Measurements from ENCODE around the gene LDLRAP1.
"Not testable (repeated sequence)": the region's sequence is repeated elsewhere in the genome, so short reads cannot be mapped to it uniquely, and the experiment has no call there.

LDLRAP1 gene

DNA sequence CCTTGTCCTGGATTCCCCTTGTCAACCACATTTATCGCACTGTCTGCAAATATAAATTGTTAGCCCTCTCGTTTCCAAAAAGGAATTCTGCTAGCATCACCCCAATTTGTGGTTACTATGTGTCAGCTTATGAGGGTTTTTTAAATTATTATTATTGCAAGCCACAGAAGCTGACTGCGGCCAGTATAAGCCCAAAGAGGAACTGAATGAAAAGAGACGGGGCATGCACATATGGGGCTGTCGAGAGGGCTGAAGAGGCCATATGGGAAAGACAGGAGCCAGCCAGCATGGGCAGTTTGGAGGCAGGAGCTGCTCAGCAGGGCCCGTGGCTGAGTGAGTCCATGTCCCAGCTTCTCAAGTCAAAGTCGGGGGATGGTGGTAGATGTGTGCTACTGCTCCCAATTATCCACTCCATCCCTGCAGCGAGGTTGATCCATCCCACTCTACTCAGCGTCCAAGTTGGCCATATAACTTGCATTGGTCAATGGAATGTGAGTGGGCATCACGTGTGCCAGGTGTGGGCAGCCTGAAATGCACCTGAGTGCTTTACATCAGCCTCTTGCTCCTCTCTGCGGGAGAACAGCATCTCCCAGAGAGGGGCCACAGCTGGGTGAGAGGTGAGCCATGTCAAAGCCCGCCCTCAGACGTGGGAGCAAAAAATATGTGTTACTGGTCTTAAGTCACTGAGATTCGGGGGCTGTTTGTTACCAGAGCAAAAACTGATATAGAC lies 37.6 kb upstream of the LDLRAP1 start:
- H3K27me3 ChIP-seq, result no peaks in the 10 kb centered on the region
- no peaks in the 10 kb centered on the region for H3K9me3 ChIP-seq (replicated peaks in 1 of 11)
- H3K4me1 ChIP-seq, result peaks cover 26 to 44% (median 37%) of the 10 kb centered on the region in 10 experiments
- peak overlapping the region in 9 of 11 experiments; percentile 1 to 82 (median 44); a peak in 10 of 22 replicates for H3K27ac ChIP-seq
- H3K4me3 ChIP-seq, result peak overlapping the region in 4 of 10 experiments; percentile 7 to 30 (median 17); a peak in 3 of 20 replicates
- peaks cover 9 to 25% (median 11%) of the 10 kb centered on the region in 11 experiments for H3K36me3 ChIP-seq
- H4K20me1 ChIP-seq, result peaks cover 0 to 21% (median 0%) of the 10 kb centered on the region in 11 experiments; a peak in 3 of 22 replicates
- TF ChIP-seq Cebpa-rat (IDR thresholded peaks at IDR 0.05), result no peak
- peak overlapping the region; percentile 52 to 90 (median 84) for H3K4me2 ChIP-seq
- peak overlapping the region in 5 of 11 experiments; percentile 16 to 69 (median 63); a peak in 7 of 22 replicates for H3K9ac ChIP-seq

DNA sequence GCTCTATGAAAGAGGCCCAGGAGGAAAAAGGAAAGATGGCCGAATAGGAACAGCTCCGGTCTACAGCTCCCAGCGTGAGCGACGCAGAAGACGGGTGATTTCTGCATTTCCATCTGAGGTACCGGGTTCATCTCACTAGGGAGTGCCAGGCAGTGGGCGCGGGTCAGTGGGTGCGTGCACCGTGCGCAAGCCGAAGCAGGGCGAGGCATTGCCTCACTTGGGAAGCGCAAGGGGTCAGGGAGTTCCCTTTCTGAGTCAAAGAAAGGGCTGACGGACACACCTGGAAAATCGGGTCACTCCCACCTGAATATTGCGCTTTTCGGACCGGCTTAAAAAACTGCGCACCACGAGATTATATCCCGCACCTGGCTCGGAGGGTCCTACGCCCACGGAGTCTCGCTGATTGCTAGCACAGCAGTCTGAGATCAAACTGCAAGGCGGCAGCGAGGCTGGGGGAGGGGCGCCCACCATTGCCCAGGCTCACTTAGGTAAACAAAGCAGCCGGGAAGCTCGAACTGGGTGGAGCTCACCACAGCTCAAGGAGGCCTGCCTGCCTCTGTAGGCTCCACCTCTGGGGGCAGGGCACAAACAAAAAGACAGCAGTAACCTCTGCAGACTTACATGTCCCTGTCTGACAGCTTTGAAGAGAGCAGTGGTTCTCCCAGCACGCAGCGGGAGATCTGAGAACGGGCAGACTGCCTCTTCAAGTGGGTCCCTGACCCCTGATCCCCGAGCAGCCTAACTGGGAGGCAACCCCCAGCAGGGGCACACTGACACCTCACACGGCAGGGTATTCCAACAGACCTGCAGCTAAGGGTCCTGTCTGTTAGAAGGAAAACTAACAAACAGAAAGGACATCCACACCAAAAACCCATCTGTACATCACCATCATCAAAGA lies 36.6 kb upstream of the LDLRAP1 start:
- Histone ChIP-seq H3K9ac (peak overlapping the region in 1 of 11 experiments; percentile 19; a peak in 2 of 22 replicates), H3K27ac (peak overlapping the region in 4 of 11 experiments; percentile 64 to 82 (median 76); a peak in 6 of 22 replicates), H3K4me1 (peaks cover 26 to 44% (median 37%) of the 10 kb centered on the region in 10 experiments), H3K4me2 (peak overlapping the region in 10 of 11 experiments; percentile 59 to 90 (median 85); a peak in 19 of 22 replicates), H3K36me3 (peaks cover under 1 to 15% (median 2%) of the 10 kb centered on the region in 11 experiments; a peak in 16 of 22 replicates), H4K20me1 (peaks cover 0 to 21% (median 0%) of the 10 kb centered on the region in 11 experiments; a peak in 3 of 22 replicates)
- H3K9me3 ChIP-seq (replicated peaks in 1 of 11); H3K4me3 ChIP-seq; H3K27me3 ChIP-seq: not testable (repeated sequence)

DNA sequence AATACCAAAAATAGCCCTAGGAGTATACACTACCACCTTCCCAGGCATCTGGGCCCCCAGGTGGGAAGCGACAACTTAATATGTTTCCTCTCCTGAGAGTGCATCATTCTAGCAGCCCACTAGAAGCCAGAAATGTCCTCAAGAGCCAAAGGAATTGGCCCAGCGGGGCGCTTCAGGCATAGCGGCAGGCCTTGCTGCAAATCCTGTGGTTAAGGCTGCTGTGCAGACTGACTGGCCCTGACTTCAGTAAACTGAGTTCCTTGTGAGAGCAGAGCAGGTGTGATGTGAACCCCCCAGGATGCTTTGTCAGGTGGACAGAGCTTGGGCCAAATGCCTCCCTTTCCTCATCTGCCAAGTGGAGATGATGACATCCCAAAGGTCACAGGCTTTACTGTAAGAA lies 29.7 kb upstream of the LDLRAP1 start:
- Histone ChIP-seq H3K4me3 (no peak overlapping the region), H3K36me3 (no peaks in the 10 kb centered on the region), H3K27ac (no peak overlapping the region), H3K27me3 (no peaks in the 10 kb centered on the region), H3K4me1 (no peaks in the 10 kb centered on the region), H3K9me3 (replicated peaks in 1 of 11) (peaks cover 0 to 7% (median 3%) of the 10 kb centered on the region in 11 experiments; a peak in 4 of 22 replicates), H3K4me2 (no peak overlapping the region), H4K20me1 (no peaks in the 10 kb centered on the region), H3K9ac (no peak overlapping the region)
- no peak for TF ChIP-seq Cebpa-rat (IDR thresholded peaks at IDR 0.05)

DNA sequence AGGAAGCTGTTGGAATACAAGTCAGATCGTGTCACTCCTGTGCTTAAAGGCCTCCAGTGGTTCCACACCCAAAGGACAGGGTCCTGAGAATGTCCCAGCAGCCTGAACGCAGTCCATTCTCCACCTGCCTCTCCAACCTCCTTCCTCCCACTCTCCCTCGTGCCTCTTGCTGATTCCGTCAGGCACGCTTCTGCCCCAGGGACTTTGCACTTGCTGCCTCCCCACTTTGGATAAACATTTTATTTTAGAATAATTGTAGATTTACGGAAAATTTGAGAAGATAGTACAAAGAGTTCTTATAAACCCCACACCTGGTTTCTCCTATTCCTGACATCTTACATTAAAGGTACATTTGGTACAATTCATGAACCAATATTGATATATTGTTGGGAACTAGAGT lies 28.4 kb upstream of the LDLRAP1 start:
- Histone ChIP-seq H3K9me3 (replicated peaks in 1 of 11) (peaks cover 0 to 7% (median 3%) of the 10 kb centered on the region in 11 experiments; a peak in 4 of 22 replicates), H3K4me3 (no peak overlapping the region), H3K9ac (no peak overlapping the region), H3K27ac (no peak overlapping the region), H3K36me3 (no peaks in the 10 kb centered on the region), H3K4me1 (peaks cover 0 to 11% (median 0%) of the 10 kb centered on the region in 10 experiments; a peak in 6 of 20 replicates), H3K27me3 (no peaks in the 10 kb centered on the region), H4K20me1 (no peaks in the 10 kb centered on the region), H3K4me2 (no peak overlapping the region)
- no peak for TF ChIP-seq Cebpa-rat (IDR thresholded peaks at IDR 0.05)

DNA sequence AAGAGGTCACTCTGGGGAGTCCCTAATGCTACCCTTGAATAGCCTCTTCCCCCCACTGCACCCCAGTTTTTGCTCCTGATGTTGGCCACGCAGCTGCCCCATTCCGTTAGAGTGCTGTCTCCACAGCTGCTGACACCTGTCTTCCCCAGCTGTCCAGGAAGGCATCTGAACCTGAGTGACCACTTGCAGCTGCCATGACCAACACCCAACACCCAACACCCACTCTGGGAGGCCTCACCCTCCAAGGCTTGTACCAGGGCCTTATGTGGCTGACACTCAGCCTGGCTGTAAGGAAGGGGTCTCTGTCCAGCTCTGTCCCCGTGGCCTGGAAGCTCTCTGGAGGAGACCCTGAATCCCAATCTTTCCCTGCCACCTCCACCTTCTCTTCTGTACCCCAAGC lies 26.7 kb upstream of the LDLRAP1 start:
- Histone ChIP-seq H3K4me3 (no peak overlapping the region), H3K27ac (no peak overlapping the region), H3K9ac (no peak overlapping the region), H3K4me1 (peaks cover 0 to 13% (median 10%) of the 10 kb centered on the region in 10 experiments; a peak in 14 of 20 replicates), H3K4me2 (no peak overlapping the region), H3K9me3 (replicated peaks in 1 of 11) (peaks cover 0 to 7% (median 3%) of the 10 kb centered on the region in 11 experiments; a peak in 4 of 22 replicates), H3K27me3 (no peaks in the 10 kb centered on the region), H4K20me1 (no peaks in the 10 kb centered on the region), H3K36me3 (no peaks in the 10 kb centered on the region)
- TF ChIP-seq Cebpa-rat (IDR thresholded peaks at IDR 0.05), result no peak

DNA sequence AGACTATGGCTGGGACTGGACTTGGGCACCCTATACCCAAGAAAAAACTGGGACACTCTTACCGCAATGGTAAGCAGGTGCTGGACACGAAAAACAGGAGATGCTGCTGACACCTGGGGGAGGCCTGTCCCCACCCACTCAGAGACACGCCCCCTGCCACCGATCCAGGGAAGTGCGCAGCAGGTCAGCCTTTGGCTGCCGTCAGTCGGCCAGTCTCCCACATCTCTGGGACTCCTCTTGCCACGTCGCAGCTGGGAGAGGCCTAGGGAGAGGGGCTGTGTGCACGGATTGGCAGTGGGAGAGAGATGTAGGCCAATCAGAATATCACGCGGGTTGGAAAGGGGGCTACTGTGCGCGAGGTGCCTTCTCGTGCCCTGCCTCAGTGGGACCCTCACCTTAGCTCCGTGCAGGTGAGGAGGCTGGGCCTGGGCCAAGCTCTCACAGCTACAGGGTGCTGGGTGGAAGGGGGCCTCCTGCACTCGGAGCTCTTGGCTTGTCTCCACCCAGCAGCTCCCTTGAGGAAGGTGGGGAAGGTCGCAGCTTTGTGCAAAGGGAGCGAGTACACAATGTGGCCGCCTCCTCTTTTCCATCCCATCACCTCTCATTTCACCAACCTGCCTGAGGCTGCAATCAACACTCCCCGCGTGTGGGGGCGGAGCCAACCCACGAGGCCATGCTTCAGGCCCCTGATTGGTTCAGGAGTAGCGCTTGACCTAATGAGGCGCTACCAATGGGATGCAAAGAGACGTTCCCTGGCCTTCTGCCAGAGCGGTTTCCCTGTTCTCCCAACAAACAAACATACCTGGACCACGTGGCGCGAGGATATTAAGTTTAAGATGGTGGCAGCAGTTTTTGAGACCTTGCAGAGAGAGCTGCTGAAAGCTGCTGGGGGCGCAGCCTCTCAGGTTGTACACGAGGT lies 25.7 kb upstream of the LDLRAP1 start:
- peaks cover 0 to 22% (median 19%) of the 10 kb centered on the region in 10 experiments; a peak in 18 of 20 replicates for H3K4me1 ChIP-seq
- H3K9me3 ChIP-seq (replicated peaks in 1 of 11), result peaks cover 0 to 5% (median 1%) of the 10 kb centered on the region in 11 experiments; a peak in 4 of 22 replicates
- no peaks in the 10 kb centered on the region for H3K27me3 ChIP-seq

DNA sequence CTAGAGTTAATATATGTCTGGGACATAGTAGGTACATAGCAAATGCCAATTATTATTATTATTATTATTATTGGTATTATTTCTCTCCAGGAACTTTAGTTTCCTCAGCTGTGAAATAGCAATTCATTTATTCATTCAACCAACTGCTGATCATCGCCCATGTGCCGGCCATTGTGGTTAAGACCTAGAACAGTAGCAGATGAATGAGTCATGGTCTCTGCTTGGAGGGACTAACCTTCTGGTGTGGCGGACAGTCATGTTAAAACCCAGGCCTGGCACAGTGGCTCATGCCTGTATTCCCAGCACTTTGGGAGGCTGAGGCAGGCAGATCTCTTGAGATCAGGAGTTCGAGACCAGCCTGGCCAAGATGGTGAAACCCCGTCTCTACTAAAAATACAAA lies 23.8 kb upstream of the LDLRAP1 start:
- no peaks in the 10 kb centered on the region for H3K27me3 ChIP-seq
- no peak overlapping the region for H3K9ac ChIP-seq
- no peak for TF ChIP-seq Cebpa-rat (IDR thresholded peaks at IDR 0.05)
- H3K9me3 ChIP-seq (replicated peaks in 1 of 11), result no peaks in the 10 kb centered on the region
- no peak overlapping the region; a peak in 1 of 22 replicates for H3K4me2 ChIP-seq
- no peak overlapping the region for H3K27ac ChIP-seq
- H3K36me3 ChIP-seq, result no peaks in the 10 kb centered on the region
- H4K20me1 ChIP-seq, result no peaks in the 10 kb centered on the region
- peaks cover 0 to 39% (median 23%) of the 10 kb centered on the region in 10 experiments; a peak in 18 of 20 replicates for H3K4me1 ChIP-seq
- no peak overlapping the region for H3K4me3 ChIP-seq

More for the DNA sequence above, 25.7 kb upstream of the LDLRAP1 start:
- no peak overlapping the region for H3K4me2 ChIP-seq
- H3K27ac ChIP-seq, result no peak overlapping the region
- H3K4me3 ChIP-seq, result no peak overlapping the region
- no peaks in the 10 kb centered on the region for H4K20me1 ChIP-seq
- TF ChIP-seq Cebpa-rat (IDR thresholded peaks at IDR 0.05), result no peak
- H3K36me3 ChIP-seq, result no peaks in the 10 kb centered on the region
- H3K9ac ChIP-seq, result no peak overlapping the region

DNA sequence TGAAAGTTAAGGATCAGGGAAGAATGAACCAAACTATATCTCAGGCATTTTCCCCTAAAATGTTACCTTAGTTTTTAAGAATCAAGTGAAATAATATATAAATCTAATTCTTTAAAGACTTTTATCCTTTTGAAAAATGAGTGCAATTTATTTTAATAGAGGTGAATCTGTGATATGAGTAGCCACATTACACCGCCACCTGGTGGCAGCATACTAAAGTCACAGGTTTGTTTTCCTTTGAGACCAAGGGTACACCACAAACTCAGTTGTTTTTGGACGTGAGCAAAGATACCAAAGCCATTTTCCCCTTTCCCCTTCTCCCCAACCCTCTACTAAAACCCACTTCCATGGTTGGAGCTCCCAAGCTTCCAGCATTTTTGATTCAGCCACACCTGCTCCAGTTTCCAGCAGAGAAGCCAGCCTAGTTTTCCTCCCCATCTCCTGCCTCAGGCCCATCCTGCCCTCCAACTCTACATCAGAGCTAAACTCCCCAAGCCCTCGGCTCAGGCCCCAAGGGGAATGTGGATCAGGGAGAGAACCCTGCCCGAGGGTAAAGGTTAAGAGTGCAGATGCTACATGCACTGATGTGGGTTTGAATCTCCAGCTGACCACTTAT lies 22.9 kb upstream of the LDLRAP1 start:
- Histone ChIP-seq H3K36me3 (no peaks in the 10 kb centered on the region), H3K27me3 (no peaks in the 10 kb centered on the region), H3K4me2 (peak overlapping the region in 7 of 11 experiments; percentile 4 to 54 (median 28); a peak in 6 of 22 replicates), H3K9me3 (replicated peaks in 1 of 11) (no peaks in the 10 kb centered on the region), H3K4me3 (no peak overlapping the region), H3K9ac (0 out of 22 replicates have a peak overlapping the region, but pooled peaks of 2 of the 11 experiments have one; percentile 35 to 36), H3K4me1 (peaks cover 0 to 41% (median 23%) of the 10 kb centered on the region in 10 experiments; a peak in 18 of 20 replicates), H4K20me1 (no peaks in the 10 kb centered on the region), H3K27ac (no peak overlapping the region)
- no peak for TF ChIP-seq Cebpa-rat (IDR thresholded peaks at IDR 0.05)
